22Rv1 (cell line): ENCODE measurements around the gene PTPRA.

ENCODE experiments used
- ZFX ChIP-seq: fragments of 450-650 bp; IDR thresholded peaks from 2 replicates; pipeline ENCODE4 v1.6.1; 2017; ENCODE audit warnings: antibody characterized with exemption, borderline replicate concordance
- TF ChIP-seq, protein P1 (sequence below): fragments of 450-650 bp; IDR thresholded peaks from 2 replicates; pipeline ENCODE4 v1.5.1; 2017; ENCODE audit warnings: mild to moderate bottlenecking

DNA sequence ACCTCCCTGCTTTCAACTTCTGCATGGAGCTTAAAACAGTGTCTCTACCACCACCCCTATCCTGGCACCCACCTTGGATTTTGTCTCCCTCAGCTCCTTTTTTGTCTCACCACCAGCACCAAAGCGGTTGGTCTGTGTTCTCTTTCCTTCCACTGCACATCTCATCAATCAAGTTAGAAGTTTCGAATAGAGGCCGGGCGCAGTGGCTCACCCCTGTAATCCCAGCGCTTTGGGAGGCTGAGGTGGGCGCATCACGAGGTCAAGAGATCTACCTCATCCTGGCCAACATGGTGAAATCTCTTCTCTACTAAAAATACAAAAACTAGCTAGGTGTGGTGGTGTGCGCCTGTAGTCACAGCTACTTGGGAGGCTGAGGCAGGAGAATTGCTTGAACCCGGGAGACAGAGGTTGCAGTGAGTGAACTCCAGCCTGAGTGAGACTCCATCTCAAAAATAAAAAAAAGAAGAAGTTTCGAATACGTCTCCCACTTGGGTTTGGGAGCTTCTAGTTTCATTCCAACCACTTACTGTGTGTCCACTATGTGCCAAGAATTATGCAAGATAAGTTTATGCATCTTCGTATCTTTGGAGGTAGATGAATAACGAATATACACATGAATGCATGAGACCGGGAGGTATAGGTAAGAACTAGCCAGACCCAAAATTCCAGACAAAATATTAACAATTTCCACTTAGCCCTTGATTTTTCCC is 38.7 kb upstream of the PTPRA start:
- TF ChIP-seq, protein P1, sequence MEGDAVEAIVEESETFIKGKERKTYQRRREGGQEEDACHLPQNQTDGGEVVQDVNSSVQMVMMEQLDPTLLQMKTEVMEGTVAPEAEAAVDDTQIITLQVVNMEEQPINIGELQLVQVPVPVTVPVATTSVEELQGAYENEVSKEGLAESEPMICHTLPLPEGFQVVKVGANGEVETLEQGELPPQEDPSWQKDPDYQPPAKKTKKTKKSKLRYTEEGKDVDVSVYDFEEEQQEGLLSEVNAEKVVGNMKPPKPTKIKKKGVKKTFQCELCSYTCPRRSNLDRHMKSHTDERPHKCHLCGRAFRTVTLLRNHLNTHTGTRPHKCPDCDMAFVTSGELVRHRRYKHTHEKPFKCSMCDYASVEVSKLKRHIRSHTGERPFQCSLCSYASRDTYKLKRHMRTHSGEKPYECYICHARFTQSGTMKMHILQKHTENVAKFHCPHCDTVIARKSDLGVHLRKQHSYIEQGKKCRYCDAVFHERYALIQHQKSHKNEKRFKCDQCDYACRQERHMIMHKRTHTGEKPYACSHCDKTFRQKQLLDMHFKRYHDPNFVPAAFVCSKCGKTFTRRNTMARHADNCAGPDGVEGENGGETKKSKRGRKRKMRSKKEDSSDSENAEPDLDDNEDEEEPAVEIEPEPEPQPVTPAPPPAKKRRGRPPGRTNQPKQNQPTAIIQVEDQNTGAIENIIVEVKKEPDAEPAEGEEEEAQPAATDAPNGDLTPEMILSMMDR = no peak
- TF ChIP-seq ZFX = no peak
